WTC11 (cell line): ENCODE data around the gene SECISBP2L. TPM values are rescaled to one million over a fixed set of nuclear protein-coding genes. Genes with fewer than 3 reads are reported as not detected.
"Not testable (repeated sequence)": the region's sequence is repeated elsewhere in the genome, so short reads cannot be mapped to it uniquely, and the experiment has no call there.

Experiments used
- ATAC-seq: fragments of 200-7000 bp; cut with Tn5 transposase; 2 replicates; pipeline ENCODE4 v1.10.0; 2021; ENCODE audit warnings: mild to moderate bottlenecking, moderate library complexity
- CTCF ChIA-PET: fragments of 300-600 bp; sonication (Branson Sonifier 250); formaldehyde crosslinking; loops from one replicate; lab custom pipeline; 2021; ENCODE audit warnings: antibody characterized with exemption; lab: Charles Lee
- POLR2A ChIA-PET: fragments of 350-600 bp; sonication (Branson Sonifier 250); formaldehyde crosslinking; loops from one replicate; lab custom pipeline; 2021; ENCODE audit warnings: antibody characterized with exemption; lab: Charles Lee
- DNase-seq: peaks from one replicate; pipeline ENCODE4 v3.0.0; 2021; ENCODE audit warnings: low spot score
- H3K27ac Mint-ChIP-seq: 2 replicates; pipeline ENCODE4 v1.8.0; 2021; ENCODE audit warnings: mixed read lengths
- H3K27me3 Mint-ChIP-seq: 2 replicates; pipeline ENCODE4 v1.8.0; 2021; ENCODE audit warnings: low read depth, mild to moderate bottlenecking, moderate library complexity, mixed read lengths
- H3K36me3 Mint-ChIP-seq: 2 replicates; pipeline ENCODE4 v1.8.0; 2021; ENCODE audit warnings: mixed read lengths
- H3K4me1 Mint-ChIP-seq: 2 replicates; pipeline ENCODE4 v1.8.0; 2022; ENCODE audit warnings: mixed read lengths
- H3K4me3 Mint-ChIP-seq: 2 replicates; pipeline ENCODE4 v1.8.0; 2021; ENCODE audit warnings: mild to moderate bottlenecking, moderate library complexity, mixed read lengths
- H3K9me3 Mint-ChIP-seq: 2 replicates; pipeline ENCODE4 v1.8.0; 2021; ENCODE audit warnings: mixed read lengths
- ATF2 ChIP-seq: sonication (generic); formaldehyde crosslinking; IDR thresholded peaks from 2 replicates; pipeline ENCODE4 v1.8.1; 2022; ENCODE audit warnings: low read depth, missing genetic modification reagents, borderline replicate concordance
- E2F5 ChIP-seq: sonication (generic); formaldehyde crosslinking; IDR thresholded peaks from 2 replicates; pipeline ENCODE4 v1.8.1; 2022; ENCODE audit warnings: mild to moderate bottlenecking, moderate library complexity, missing genetic modification reagents
- FOXK1 ChIP-seq: sonication (generic); formaldehyde crosslinking; IDR thresholded peaks from 2 replicates; pipeline ENCODE4 v1.8.0; 2022; ENCODE audit warnings: mild to moderate bottlenecking, moderate library complexity, missing genetic modification reagents
- GRHL2 ChIP-seq: fragments of 250-450 bp; sonication (Bioruptor Pico); IDR thresholded peaks from 2 replicates; pipeline ENCODE4 v1.8.0; 2022; ENCODE audit warnings: mild to moderate bottlenecking, moderate library complexity; ENCODE audit not compliant: insufficient replicate concordance, severe bottlenecking
- GTF2I ChIP-seq: fragments of 250-450 bp; sonication (Bioruptor Pico); conservative IDR thresholded peaks from 2 replicates; pipeline ENCODE4 v1.4.0; 2021; ENCODE audit warnings: mild to moderate bottlenecking
- HMGA2 ChIP-seq: fragments of 250-450 bp; sonication (Bioruptor Pico); IDR thresholded peaks from 2 replicates; pipeline ENCODE4 v1.4.0; 2021; ENCODE audit warnings: mild to moderate bottlenecking, moderate library complexity
- RELA ChIP-seq: sonication (generic); formaldehyde crosslinking; IDR thresholded peaks from 2 replicates; pipeline ENCODE4 v1.8.1; 2022; ENCODE audit warnings: missing genetic modification reagents, mild to moderate bottlenecking, borderline replicate concordance
- SOX15 ChIP-seq: fragments of 250-450 bp; sonication (Bioruptor Pico); IDR thresholded peaks from 2 replicates; pipeline ENCODE4 v1.9.0; 2021; ENCODE audit warnings: mild to moderate bottlenecking
- total RNA-seq: library from RNA; stranded (reverse); gene quantifications from 3 replicates; pipeline ENCODE4 v1.2.3, GENCODE V29; 2021
- TF ChIP-seq, protein P1 (sequence below): sonication (generic); formaldehyde crosslinking; IDR thresholded peaks from 2 replicates; pipeline ENCODE4 v1.8.0; 2022; ENCODE audit warnings: mild to moderate bottlenecking, missing genetic modification reagents
- TF ChIP-seq, protein P2 (sequence below): sonication (generic); formaldehyde crosslinking; IDR thresholded peaks from 2 replicates; pipeline ENCODE4 v1.8.1; 2023; ENCODE audit warnings: mild to moderate bottlenecking, missing genetic modification reagents, moderate library complexity
- TF ChIP-seq, protein P3 (sequence below): fragments of 200-600 bp; IDR thresholded peaks from 2 replicates; pipeline ENCODE4 v1.8.0; 2022; ENCODE audit warnings: antibody characterized with exemption
- TF ChIP-seq, protein P4 (sequence below): sonication (generic); formaldehyde crosslinking; IDR thresholded peaks from 2 replicates; pipeline ENCODE4 v1.8.0; 2023; ENCODE audit warnings: missing genetic modification reagents, mild to moderate bottlenecking, borderline replicate concordance
- TF ChIP-seq, protein P5 (sequence below): sonication (generic); formaldehyde crosslinking; IDR thresholded peaks from 2 replicates; pipeline ENCODE4 v1.8.0; 2022; ENCODE audit warnings: mild to moderate bottlenecking, missing genetic modification reagents

SECISBP2L gene
- total RNA-seq, 1 experiment from 2014 or later, result 30.4 TPM

DNA sequence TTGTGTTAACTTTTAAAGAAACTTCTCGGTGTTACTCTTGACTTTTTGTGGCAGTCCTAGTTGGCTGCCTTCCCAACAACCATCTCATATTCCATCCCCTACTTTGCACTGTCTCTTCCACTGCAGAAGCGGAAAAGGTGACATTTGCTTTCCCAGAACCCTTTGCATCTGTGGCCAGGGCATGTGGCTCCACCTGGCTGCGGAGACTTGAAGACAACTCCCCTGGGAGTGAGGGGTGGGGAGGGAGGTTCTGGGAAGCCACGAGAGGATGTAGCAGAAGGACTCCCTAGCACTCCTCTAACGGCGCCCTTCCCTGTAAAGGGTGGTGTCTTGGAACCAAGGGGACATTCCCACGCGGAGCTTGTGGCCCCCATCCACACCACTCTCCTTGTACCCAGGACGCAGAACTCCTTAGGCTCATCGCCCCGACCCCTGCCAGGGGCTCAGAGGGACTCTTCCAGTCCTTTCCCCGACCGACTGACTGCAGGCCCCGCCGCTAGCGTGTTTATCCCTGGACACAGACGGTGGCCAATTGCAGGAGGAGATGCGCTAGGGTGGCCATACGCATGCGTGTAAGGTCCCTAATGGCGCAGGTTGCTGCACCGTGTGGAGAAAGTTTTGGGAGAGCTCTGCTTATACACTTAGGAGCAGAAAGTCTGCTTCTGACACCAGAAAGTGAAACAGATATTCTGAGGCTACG lies 33.2 kb upstream of the SECISBP2L start:
- DNase-seq (peak; percentile 18), ATAC-seq (peak; percentile 83)
- Mint-ChIP-seq H3K9me3 (0 out of 2 replicates have a peak, but pooled peaks cover 2% of the 10 kb centered on the region), H3K27me3 (peaks cover 6% of the 10 kb centered on the region; the same call in 1 of the 2 replicates), H3K36me3 (no peaks in the 10 kb centered on the region), H3K4me3 (no peak overlapping the region), H3K27ac (no peak overlapping the region), H3K4me1 (no peaks in the 10 kb centered on the region)
- TF ChIP-seq, protein P1, sequence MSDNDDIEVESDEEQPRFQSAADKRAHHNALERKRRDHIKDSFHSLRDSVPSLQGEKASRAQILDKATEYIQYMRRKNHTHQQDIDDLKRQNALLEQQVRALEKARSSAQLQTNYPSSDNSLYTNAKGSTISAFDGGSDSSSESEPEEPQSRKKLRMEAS (CRISPR knock-in tag), result peak; percentile 68; the same call in 1 of the 2 replicates
- no peak for TF ChIP-seq E2F5
- CTCF ChIA-PET, result no interaction called here
- POLR2A ChIA-PET, result no interaction called here

DNA sequence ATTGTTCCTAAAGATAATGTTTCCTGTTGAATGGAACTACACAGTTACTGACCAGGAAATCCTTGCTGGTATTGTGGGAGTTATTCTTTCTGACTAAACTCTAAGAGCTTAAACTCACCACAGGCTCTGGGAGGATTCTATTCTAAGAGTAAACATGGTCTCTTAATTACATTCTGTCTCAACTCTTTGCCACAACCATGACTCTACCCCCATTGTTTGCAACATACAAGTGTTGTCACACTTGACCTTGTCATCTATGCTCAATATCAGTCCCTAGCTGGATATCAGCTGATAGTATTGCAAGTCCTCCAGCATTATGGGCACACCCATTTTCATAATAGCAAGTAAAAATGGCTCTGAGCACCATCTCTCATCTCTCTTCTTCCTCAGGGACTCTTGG lies 29.6 kb upstream of the SECISBP2L start:
- no peak for TF ChIP-seq SOX15 (CRISPR knock-in tag)
- H3K4me1 Mint-ChIP-seq, result no peaks in the 10 kb centered on the region
- H3K4me3 Mint-ChIP-seq, result no peak overlapping the region
- no peak overlapping the region for H3K27ac Mint-ChIP-seq
- POLR2A ChIA-PET, result no interaction called here
- no peak for DNase-seq
- 0 out of 2 replicates have a peak, but pooled peaks cover 7% of the 10 kb centered on the region for H3K9me3 Mint-ChIP-seq
- ATAC-seq, result no peak
- CTCF ChIA-PET, result no interaction called here
- no peaks in the 10 kb centered on the region for H3K36me3 Mint-ChIP-seq
- H3K27me3 Mint-ChIP-seq, result peaks cover 15% of the 10 kb centered on the region; the same call in 1 of the 2 replicates

- DNase-seq, CTCF ChIA-PET, H3K4me3 Mint-ChIP-seq, H3K4me1 Mint-ChIP-seq, ATAC-seq, H3K36me3 Mint-ChIP-seq, POLR2A ChIA-PET, H3K27ac Mint-ChIP-seq: not testable (repeated sequence)
- peaks cover 12% of the 10 kb centered on the region; the same call in 1 of the 2 replicates for H3K27me3 Mint-ChIP-seq
- 0 out of 2 replicates have a peak, but pooled peaks cover 11% of the 10 kb centered on the region for H3K9me3 Mint-ChIP-seq
- peak; percentile 99 for TF ChIP-seq HMGA2 (CRISPR knock-in tag)
Observed at GRCh38 chr15:49074589-49075287, 28.5 kb upstream of the SECISBP2L start.

- Mint-ChIP-seq H3K4me3 (no peak overlapping the region), H3K27ac (no peak overlapping the region), H3K27me3 (peaks cover 3% of the 10 kb centered on the region; the same call in 1 of the 2 replicates), H3K4me1 (no peaks in the 10 kb centered on the region; the same call in none of the 2 replicates), H3K9me3 (0 out of 2 replicates have a peak, but pooled peaks cover 8% of the 10 kb centered on the region)
- CTCF ChIA-PET, result no interaction called here
- peak; percentile 13; the same call in 1 of the 2 replicates for ATAC-seq
- POLR2A ChIA-PET, result no interaction called here
- TF ChIP-seq GRHL2 (no peak), ATF2 (CRISPR knock-in tag) (no peak), GTF2I (no peak), FOXK1 (no peak), RELA (CRISPR knock-in tag) (no peak), SOX15 (CRISPR knock-in tag) (no peak)
- TF ChIP-seq, protein P2, sequence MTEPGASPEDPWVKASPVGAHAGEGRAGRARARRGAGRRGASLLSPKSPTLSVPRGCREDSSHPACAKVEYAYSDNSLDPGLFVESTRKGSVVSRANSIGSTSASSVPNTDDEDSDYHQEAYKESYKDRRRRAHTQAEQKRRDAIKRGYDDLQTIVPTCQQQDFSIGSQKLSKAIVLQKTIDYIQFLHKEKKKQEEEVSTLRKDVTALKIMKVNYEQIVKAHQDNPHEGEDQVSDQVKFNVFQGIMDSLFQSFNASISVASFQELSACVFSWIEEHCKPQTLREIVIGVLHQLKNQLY (CRISPR knock-in tag), result no peak
- TF ChIP-seq, protein P3, sequence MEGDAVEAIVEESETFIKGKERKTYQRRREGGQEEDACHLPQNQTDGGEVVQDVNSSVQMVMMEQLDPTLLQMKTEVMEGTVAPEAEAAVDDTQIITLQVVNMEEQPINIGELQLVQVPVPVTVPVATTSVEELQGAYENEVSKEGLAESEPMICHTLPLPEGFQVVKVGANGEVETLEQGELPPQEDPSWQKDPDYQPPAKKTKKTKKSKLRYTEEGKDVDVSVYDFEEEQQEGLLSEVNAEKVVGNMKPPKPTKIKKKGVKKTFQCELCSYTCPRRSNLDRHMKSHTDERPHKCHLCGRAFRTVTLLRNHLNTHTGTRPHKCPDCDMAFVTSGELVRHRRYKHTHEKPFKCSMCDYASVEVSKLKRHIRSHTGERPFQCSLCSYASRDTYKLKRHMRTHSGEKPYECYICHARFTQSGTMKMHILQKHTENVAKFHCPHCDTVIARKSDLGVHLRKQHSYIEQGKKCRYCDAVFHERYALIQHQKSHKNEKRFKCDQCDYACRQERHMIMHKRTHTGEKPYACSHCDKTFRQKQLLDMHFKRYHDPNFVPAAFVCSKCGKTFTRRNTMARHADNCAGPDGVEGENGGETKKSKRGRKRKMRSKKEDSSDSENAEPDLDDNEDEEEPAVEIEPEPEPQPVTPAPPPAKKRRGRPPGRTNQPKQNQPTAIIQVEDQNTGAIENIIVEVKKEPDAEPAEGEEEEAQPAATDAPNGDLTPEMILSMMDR, result no peak
- TF ChIP-seq, protein P4, sequence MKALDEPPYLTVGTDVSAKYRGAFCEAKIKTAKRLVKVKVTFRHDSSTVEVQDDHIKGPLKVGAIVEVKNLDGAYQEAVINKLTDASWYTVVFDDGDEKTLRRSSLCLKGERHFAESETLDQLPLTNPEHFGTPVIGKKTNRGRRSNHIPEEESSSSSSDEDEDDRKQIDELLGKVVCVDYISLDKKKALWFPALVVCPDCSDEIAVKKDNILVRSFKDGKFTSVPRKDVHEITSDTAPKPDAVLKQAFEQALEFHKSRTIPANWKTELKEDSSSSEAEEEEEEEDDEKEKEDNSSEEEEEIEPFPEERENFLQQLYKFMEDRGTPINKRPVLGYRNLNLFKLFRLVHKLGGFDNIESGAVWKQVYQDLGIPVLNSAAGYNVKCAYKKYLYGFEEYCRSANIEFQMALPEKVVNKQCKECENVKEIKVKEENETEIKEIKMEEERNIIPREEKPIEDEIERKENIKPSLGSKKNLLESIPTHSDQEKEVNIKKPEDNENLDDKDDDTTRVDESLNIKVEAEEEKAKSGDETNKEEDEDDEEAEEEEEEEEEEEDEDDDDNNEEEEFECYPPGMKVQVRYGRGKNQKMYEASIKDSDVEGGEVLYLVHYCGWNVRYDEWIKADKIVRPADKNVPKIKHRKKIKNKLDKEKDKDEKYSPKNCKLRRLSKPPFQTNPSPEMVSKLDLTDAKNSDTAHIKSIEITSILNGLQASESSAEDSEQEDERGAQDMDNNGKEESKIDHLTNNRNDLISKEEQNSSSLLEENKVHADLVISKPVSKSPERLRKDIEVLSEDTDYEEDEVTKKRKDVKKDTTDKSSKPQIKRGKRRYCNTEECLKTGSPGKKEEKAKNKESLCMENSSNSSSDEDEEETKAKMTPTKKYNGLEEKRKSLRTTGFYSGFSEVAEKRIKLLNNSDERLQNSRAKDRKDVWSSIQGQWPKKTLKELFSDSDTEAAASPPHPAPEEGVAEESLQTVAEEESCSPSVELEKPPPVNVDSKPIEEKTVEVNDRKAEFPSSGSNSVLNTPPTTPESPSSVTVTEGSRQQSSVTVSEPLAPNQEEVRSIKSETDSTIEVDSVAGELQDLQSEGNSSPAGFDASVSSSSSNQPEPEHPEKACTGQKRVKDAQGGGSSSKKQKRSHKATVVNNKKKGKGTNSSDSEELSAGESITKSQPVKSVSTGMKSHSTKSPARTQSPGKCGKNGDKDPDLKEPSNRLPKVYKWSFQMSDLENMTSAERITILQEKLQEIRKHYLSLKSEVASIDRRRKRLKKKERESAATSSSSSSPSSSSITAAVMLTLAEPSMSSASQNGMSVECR (CRISPR knock-in tag), result no peak
- TF ChIP-seq, protein P5, sequence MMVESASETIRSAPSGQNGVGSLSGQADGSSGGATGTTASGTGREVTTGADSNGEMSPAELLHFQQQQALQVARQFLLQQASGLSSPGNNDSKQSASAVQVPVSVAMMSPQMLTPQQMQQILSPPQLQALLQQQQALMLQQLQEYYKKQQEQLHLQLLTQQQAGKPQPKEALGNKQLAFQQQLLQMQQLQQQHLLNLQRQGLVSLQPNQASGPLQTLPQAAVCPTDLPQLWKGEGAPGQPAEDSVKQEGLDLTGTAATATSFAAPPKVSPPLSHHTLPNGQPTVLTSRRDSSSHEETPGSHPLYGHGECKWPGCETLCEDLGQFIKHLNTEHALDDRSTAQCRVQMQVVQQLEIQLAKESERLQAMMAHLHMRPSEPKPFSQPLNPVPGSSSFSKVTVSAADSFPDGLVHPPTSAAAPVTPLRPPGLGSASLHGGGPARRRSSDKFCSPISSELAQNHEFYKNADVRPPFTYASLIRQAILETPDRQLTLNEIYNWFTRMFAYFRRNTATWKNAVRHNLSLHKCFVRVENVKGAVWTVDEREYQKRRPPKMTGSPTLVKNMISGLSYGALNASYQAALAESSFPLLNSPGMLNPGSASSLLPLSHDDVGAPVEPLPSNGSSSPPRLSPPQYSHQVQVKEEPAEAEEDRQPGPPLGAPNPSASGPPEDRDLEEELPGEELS (CRISPR knock-in tag), result no peak
- TF ChIP-seq, all 79 proteins: peak for 0
- no peaks in the 10 kb centered on the region for H3K36me3 Mint-ChIP-seq
- DNase-seq, result no peak
Observed at GRCh38 chr15:49066372-49066771, 20.1 kb upstream of the SECISBP2L start.
